OCI-LY3 (cell line): Measurements from ENCODE around the gene CPAMD8.
A peak's percentile ranks its signal among the peaks of the same experiment; 100 is the strongest.

Experiments used
- H2AFZ ChIP-seq: fragments of 200-600, 300-600 bp; shearing (Covaris generic); 2 replicates; pipeline ENCODE4 v1.6.0; 2014; ENCODE audit warnings: antibody characterized with exemption, low read depth, low read length
- H3K27ac ChIP-seq: fragments of 200-600, 300-600 bp; sonication (generic); 2 replicates; pipeline ENCODE4 v1.5.1; 2014; ENCODE audit warnings: mild to moderate bottlenecking, low read length, moderate library complexity, mixed read lengths
- H3K27me3 ChIP-seq: fragments of 200-600, 300-600 bp; sonication (generic); 2 replicates; pipeline ENCODE4 v1.6.1; 2014; ENCODE audit warnings: low read depth, low read length, mixed read lengths
- H3K36me3 ChIP-seq: fragments of 200-600, 300-600 bp; sonication (generic); replicated peaks from 2 replicates; pipeline ENCODE3; 2014; ENCODE audit warnings: low read depth, low read length, mixed read lengths
- H3K4me1 ChIP-seq: fragments of 300-600, 200-600 bp; sonication (generic); 2 replicates; pipeline ENCODE4 v1.6.1; 2014; ENCODE audit warnings: low read length, mixed read lengths
- H3K4me2 ChIP-seq: fragments of 200-600, 300-600 bp; sonication (generic); 2 replicates; pipeline ENCODE4 v1.6.1; 2014; ENCODE audit warnings: low read length, mixed read lengths
- H3K4me3 ChIP-seq: fragments of 300-600, 200-600 bp; sonication (generic); 2 replicates; pipeline ENCODE4 v1.5.1; 2014; ENCODE audit warnings: antibody characterized with exemption, mild to moderate bottlenecking, low read length, moderate library complexity
- H3K79me2 ChIP-seq: fragments of 300-600, 200-600 bp; shearing (Covaris generic); 2 replicates; pipeline ENCODE4 v1.6.1; 2014; ENCODE audit warnings: mild to moderate bottlenecking, low read length, mixed read lengths
- H3K9ac ChIP-seq: fragments of 300-600, 200-600 bp; shearing (Covaris generic); 2 replicates; pipeline ENCODE4 v1.6.0; 2014; ENCODE audit warnings: mild to moderate bottlenecking, low read length, moderate library complexity
- H3K9me3 ChIP-seq: fragments of 200-600, 300-600 bp; shearing (Covaris generic); 2 replicates; pipeline ENCODE4 v1.6.1; 2014; ENCODE audit warnings: low read length, mixed read lengths; ENCODE audit not compliant: insufficient read depth
- H4K20me1 ChIP-seq: fragments of 200-600, 300-600 bp; sonication (generic); 2 replicates; pipeline ENCODE4 v1.6.1; 2016; ENCODE audit warnings: low read length, mixed read lengths; ENCODE audit not compliant: insufficient read depth
- EZH2phosphoT487 ChIP-seq: fragments of 200-600 bp; shearing (Covaris generic); IDR thresholded peaks from 2 replicates; pipeline ENCODE4 v1.6.1; 2018; ENCODE audit warnings: antibody characterized with exemption, mixed run types, low read depth
- TF ChIP-seq, protein P1 (sequence below): fragments of 200-600, 300-600 bp; sonication (generic); IDR thresholded peaks from 2 replicates; pipeline ENCODE4 v1.5.1; 2014; ENCODE audit warnings: antibody characterized with exemption, low read length, low read depth

CPAMD8 gene

GRCh38 chr19:17026706-17027534, at the start of gene CPAMD8:
Gene CPAMD8 (minus strand): TSS chr19:17026810. CDS start chr19:17026642, 168 bp downstream.
- Histone ChIP-seq H3K79me2 (no peaks in the 10 kb centered on the region), H2AFZ (no peak within 1 kb of the TSS), H3K9ac (no peak within 1 kb of the TSS), H3K9me3 (no peaks in the 10 kb centered on the region), H3K4me1 (no peaks in the 10 kb centered on the region), H3K36me3 (no peaks in the 10 kb centered on the region), H3K4me2 (no peak within 1 kb of the TSS), H3K27ac (no peak within 1 kb of the TSS), H4K20me1 (no peaks in the 10 kb centered on the region), H3K27me3 (0 out of 2 replicates have a peak, but pooled peaks cover 4% of the 10 kb centered on the region), H3K4me3 (no peak within 1 kb of the TSS)
- no peak for TF ChIP-seq EZH2phosphoT487

GRCh38 chr19:17075864-17076542, 49.4 kb upstream of the CPAMD8 start:
- H2AFZ ChIP-seq: no peak overlapping the region

GRCh38 chr19:17075035-17075863, 48.6 kb upstream of the CPAMD8 start, which contains the start of the genes HAUS8 and MYO9B:
Gene HAUS8 (minus strand): TSS chr19:17075452. CDS start chr19:17075422, 30 bp downstream.
Gene MYO9B (plus strand): TSS chr19:17075777. CDS start chr19:17101718, 25,941 bp downstream.
- H3K4me1 ChIP-seq: peaks cover 52% of the 10 kb centered on the region
- peaks cover 48% of the 10 kb centered on the region for H4K20me1 ChIP-seq
- peak within 1 kb of the TSS; percentile 99 for H3K4me2 ChIP-seq
- H3K9me3 ChIP-seq: no peaks in the 10 kb centered on the region
- H3K9ac ChIP-seq: peak within 1 kb of the TSS; percentile 98
- peaks cover 84% of the 10 kb centered on the region for H3K79me2 ChIP-seq
- H3K27ac ChIP-seq: peak within 1 kb of the TSS; percentile 73
- H3K36me3 ChIP-seq: peaks cover 27% of the 10 kb centered on the region
- peak within 1 kb of the TSS; percentile 92 for H3K4me3 ChIP-seq
- H2AFZ ChIP-seq: peak within 1 kb of the TSS; percentile 48
- no peaks in the 10 kb centered on the region for H3K27me3 ChIP-seq
- TF ChIP-seq, protein P1, sequence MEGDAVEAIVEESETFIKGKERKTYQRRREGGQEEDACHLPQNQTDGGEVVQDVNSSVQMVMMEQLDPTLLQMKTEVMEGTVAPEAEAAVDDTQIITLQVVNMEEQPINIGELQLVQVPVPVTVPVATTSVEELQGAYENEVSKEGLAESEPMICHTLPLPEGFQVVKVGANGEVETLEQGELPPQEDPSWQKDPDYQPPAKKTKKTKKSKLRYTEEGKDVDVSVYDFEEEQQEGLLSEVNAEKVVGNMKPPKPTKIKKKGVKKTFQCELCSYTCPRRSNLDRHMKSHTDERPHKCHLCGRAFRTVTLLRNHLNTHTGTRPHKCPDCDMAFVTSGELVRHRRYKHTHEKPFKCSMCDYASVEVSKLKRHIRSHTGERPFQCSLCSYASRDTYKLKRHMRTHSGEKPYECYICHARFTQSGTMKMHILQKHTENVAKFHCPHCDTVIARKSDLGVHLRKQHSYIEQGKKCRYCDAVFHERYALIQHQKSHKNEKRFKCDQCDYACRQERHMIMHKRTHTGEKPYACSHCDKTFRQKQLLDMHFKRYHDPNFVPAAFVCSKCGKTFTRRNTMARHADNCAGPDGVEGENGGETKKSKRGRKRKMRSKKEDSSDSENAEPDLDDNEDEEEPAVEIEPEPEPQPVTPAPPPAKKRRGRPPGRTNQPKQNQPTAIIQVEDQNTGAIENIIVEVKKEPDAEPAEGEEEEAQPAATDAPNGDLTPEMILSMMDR: no peak

More at GRCh38 chr19:17075864-17076542, 49.4 kb upstream of the CPAMD8 start:
- Histone ChIP-seq H3K9me3 (no peaks in the 10 kb centered on the region), H3K27ac (peak overlapping the region; percentile 73), H3K4me3 (peak overlapping the region; percentile 84), H3K27me3 (no peaks in the 10 kb centered on the region), H4K20me1 (peaks cover 52% of the 10 kb centered on the region), H3K79me2 (peaks cover 84% of the 10 kb centered on the region), H3K4me1 (peaks cover 59% of the 10 kb centered on the region), H3K36me3 (peaks cover 23% of the 10 kb centered on the region), H3K9ac (peak overlapping the region; percentile 98), H3K4me2 (peak overlapping the region; percentile 90)
- no peak for TF ChIP-seq EZH2phosphoT487
- TF ChIP-seq, protein P1: no peak

DNA sequence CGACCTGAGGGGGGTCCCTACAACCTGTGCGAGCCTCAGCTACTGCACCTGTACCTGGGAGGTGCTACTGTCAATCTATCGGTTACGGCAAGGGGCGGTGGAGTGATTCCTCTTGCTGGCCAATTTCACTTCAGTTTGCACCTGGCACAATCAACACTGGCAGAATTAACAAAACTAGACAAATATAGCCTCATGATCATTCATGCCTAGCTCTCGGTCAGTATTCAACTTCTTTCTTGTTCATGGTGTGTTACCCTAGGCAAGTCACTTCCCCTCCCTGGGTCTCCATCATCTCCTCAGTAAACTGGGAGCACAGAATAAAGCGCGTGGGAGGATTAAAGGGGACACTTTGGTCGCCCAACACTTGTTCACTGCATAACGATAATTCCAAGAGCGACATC, 48.0 kb upstream of the CPAMD8 start:
- H4K20me1 ChIP-seq: peaks cover 53% of the 10 kb centered on the region
- H3K36me3 ChIP-seq: peaks cover 32% of the 10 kb centered on the region
- H3K9me3 ChIP-seq: no peaks in the 10 kb centered on the region

More for the DNA sequence above, 48.0 kb upstream of the CPAMD8 start:
- H3K79me2 ChIP-seq: peaks cover 87% of the 10 kb centered on the region
- peak overlapping the region; percentile 45 for H3K27ac ChIP-seq
- H3K4me2 ChIP-seq: peak overlapping the region; percentile 99
- H3K4me3 ChIP-seq: peak overlapping the region; percentile 92
- H3K4me1 ChIP-seq: peaks cover 49% of the 10 kb centered on the region
- peak overlapping the region; percentile 48; the same call in 1 of the 2 replicates for H2AFZ ChIP-seq
- peak overlapping the region; percentile 87 for H3K9ac ChIP-seq
- TF ChIP-seq EZH2phosphoT487: no peak
- TF ChIP-seq, protein P1: no peak
- H3K27me3 ChIP-seq: no peaks in the 10 kb centered on the region
